HG02885 (cell line): ENCODE data around the gene SMIM35.

ENCODE experiments used
- ATAC-seq: cut with Tn5 transposase; IDR thresholded peaks from one replicate; pipeline ENCODE4 v1.9.1; 2021; ENCODE audit warnings: mild to moderate bottlenecking; ENCODE audit not compliant: unreplicated experiment, poor library complexity

The SMIM35 gene

GRCh38 chr11:118086913-118087768 is at the start of gene SMIM35:
Gene SMIM35, minus strand, starts transcription at chr11:118086963. Its CDS starts 206 bp downstream, at chr11:118086757.
- no peak for ATAC-seq

GRCh38 chr11:118136341-118136740 is 49.6 kb upstream of the SMIM35 start:
- no peak for ATAC-seq

DNA sequence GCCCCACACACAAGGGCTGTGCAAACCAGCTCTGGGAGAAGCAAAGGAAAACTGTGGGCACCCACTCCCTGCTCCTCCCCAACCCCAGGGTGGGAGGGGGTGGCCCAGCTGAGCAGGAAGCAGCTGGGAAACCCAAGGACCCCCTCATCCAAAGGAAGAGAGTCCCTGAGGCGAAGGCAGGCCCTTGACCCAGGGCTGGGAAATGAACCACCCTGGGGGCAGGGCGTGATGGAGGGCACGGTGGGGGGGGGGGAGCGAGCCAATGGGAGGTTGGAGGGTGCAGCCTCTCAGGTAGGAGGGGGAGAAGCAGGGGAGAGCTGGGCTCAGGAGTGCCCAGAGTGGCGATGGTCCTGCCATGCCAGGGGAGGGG is 49.0 kb upstream of the SMIM35 start:
- no peak for ATAC-seq

DNA sequence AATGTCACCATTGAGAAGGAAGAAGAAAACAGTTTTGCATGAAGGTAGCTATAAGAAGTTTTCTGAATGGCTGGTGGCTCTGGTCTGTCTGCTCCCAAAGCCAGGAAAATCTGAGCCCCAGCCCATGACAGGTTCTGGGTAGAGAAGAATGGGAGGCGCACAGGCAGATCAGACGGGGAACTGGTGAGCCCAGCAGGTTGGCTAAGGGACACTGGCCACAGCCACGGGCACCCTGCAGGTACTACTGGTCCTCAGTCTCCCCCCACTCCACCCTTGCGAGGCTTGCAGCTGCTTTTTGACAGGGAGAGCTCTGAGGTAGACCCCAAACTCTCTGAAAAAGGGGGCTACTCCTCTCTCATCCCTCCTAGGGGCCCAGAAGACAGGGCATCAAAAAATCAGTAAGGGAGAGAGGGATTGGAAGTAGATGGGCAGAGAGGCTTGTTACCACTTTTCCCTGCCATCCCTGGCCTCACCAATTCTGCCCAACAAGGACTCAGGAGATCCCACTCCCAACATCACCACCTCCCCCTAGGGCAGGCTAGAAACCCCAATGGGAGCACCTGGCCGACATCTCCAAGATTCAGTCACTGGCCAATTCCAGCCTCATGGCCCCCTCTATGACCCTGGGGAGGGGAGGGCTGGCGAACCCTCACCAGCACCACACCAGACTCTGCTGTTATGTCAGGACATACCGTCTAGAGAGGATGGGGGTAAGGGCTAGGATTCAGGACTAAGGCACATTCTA is 48.5 kb upstream of the SMIM35 start:
- ATAC-seq = no peak

DNA sequence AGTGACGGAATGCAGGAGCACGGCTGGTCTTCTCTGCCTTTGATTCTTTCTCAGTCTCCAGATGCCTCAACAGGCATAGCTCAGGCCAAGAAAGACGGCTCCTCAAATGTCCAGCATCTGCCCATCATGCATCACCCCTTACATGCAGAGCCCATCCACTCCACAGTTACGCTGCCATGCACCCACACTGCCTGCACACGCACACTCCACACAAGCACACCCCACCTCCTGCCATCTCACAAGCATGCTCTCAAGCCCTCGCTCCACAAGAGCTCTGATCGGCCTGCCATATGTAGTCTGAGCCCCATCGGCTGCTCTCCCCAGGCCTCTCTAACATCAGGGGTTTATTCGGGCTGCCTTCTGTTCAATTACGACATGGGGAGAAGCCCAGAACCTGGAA is 47.1 kb upstream of the SMIM35 start:
- no peak for ATAC-seq

GRCh38 chr11:118132385-118133151 is 45.8 kb upstream of the SMIM35 start:
- ATAC-seq = no peak

- ATAC-seq = no peak
Measured at GRCh38 chr11:118129471-118130172, 42.9 kb upstream of the SMIM35 start.

DNA sequence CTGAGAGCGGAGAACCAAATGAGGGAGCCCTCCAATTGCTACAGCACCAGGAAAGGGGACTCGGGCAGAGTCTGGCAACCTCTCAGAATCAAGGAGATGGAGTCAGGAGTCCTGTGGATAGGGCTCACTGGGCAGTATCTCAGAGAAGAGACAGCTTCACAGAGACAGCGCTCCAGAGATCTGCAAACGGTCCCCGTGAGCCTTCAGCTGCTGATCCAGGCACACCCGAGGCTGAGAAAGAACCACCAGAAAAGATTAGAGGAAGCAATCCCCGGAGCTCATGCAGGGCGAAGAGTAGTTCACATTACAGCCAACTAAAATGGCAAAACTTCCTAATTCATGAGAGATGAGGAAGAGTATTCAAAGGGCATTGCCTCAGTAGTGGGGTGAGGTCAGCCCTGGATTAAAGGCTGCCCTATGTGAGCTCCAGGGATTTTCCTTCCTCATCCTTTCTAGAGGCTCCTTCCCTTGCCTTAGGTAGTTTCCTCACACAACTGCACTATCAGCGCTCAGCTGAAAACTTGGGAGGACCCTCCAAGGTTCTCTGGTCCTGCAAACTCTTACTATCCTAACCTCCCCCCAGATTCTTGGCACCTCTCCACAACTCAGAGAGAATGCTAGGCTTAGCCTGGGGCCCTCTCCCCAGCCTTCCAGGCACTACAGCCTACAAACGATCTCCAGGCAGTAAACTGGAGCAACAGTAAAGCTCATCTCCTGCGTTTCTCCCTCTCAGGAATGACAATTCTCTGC is 42.1 kb upstream of the SMIM35 start:
- no peak for ATAC-seq

- ATAC-seq = no peak
Measured at GRCh38 chr11:118128310-118128709, 41.5 kb upstream of the SMIM35 start.

DNA sequence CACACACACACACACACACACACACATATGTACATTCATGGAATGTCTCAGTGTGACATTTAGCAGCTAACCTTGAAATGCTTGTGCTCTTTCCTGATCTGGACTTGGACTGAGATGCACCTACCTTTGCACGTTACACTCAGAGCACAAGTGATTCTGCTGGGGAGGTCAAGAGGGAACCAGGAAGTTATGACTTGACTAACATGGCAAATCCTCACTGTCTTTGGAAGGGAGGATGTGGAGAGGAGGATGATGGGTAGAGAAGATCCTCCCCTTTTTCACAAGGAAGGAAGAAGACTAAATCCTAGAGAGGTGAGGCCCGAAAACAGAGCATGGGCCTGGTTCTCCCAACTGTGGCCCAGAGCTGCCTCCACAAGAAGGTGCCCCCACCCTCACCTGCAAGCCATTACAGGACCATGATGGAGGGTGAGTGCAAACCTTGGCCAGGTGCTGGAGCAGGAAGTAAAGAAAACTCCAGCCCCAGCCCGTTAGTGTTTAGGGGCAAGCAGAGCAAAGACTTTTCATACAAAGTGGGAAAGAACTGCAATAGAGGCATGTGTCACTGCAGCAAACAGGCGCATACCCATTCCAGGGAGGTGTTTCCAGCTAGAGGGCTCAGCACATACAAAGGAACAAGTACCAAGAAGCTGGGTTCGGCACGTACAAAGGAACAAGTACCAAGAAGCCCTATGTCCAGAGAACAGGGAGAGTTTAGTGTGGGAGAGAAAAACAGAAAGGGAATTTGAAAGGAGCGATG is 39.5 kb upstream of the SMIM35 start:
- ATAC-seq = no peak

DNA sequence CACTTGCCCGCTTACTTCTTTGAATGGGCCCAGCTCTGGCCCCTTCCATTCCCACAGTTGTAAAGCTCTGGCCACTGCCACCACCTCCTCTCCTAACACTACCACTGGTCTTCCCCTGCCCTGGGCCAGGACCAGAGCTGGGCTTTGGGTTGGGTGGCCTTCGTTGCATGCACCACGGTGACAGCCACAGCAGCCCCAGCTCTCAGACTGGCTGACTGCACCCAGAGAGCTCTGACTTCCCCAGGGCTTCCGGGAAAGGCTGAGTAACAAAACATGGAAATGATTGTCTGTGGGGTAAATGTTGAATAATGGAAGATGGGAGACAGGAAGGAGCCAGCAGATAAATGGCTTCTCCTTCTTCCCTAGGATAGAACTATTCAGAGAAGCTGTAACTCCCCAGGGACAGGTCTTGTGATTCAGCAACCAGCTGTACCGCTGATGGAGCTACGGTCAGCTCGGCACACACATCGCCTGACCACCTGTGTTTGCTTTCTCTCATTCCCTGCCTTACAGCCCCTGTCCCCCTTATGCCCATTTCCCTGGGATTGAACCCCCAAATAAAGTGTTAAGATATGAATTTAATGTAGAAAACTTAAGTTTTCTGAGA is 38.3 kb upstream of the SMIM35 start:
- ATAC-seq = no peak

DNA sequence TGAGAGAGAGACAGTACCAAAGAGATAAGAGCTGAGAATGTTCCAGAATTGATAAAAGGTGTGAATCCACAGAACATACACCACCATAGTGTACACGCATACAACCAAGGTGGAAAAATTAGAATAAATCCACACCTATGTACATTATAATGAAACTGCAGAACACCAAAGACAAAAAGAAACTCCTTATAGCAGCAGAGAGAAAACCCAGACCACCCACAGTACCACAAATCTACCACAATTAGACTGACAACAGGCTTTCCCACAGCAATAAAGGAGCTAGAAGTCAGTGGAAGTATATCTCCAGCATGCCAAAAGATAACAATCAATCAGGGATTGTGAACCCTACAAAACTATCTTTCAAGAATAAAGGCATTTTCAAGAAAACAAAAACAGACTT is 34.0 kb upstream of the SMIM35 start:
- ATAC-seq = no peak

GRCh38 chr11:118117790-118118601 is 31.2 kb upstream of the SMIM35 start:
- no peak for ATAC-seq

DNA sequence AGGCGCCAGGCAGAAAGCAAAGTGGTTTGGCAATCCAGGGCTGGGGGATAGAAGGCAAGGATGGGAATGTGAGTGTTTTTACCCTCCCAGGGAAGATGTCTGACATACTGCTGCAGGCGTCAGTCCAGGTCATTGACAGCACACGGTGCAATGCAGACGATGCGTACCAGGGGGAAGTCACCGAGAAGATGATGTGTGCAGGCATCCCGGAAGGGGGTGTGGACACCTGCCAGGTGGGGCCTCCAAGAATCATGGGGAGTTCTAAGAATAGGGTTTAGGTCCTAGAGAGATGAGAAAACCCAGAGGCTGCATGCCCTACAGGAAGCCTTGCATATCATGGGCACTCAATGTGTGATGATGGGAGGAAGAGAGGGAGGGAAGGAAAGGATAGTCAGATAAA is 28.3 kb upstream of the SMIM35 start:
- ATAC-seq = no peak

DNA sequence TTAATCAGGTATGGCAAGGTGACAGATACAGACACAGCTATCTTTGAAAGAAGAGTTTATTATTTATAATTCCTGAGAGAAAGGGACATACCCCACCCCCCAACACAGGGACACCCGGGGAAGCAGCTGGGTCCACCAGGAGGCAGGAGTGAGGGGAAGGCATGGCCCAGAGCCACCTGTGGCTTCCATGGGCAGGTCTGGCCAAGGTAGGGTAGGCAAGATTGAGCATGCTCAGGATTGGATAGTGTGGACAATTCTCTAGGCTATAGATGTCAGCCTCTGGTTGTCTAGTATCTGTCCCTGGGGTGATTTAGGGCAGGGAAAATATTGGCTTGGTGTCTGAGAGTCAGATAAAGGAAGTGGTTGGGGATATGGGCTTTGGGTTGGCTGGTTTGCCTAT is 27.5 kb upstream of the SMIM35 start:
- no peak for ATAC-seq

DNA sequence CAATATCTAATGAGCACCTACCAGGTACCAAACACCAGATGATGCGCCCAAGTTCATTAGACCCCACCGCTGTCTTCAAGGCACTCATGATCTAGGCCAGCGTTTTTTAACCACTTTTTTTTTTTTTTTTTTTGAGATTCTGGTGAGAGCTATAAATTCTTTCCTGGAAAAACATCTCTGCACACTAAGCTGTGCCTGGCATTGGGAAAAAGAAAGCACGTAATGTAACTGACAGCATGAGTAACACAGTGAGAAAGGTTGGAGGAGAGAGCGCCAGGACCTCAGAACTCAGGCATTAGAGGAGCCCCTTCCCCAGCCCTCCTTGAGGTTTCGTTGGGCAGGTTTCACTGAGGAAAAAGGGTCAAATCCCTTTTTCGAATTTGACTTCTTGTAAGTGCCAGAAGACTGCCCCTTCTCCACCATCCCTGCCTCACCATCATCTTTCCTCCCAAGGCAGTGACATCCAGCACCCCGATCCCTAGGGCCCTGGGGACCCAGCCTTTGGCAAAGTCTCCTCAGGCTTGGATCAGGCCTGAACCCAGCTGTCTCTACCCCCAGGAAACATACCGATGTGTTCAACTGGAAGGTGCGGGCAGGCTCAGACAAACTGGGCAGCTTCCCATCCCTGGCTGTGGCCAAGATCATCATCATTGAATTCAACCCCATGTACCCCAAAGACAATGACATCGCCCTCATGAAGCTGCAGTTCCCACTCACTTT is 26.1 kb upstream of the SMIM35 start:
- ATAC-seq = no peak

GRCh38 chr11:118111744-118112035 is 24.9 kb upstream of the SMIM35 start:
- no peak for ATAC-seq
